Measurements from ENCODE around the gene KCNQ2. TPM values are rescaled to one million over a fixed set of nuclear protein-coding genes. Genes with fewer than 3 reads are reported as not detected.

KCNQ2 gene
- total RNA-seq, 1 donor from 2014 or later, result 11.5 TPM

GRCh38 chr20:63409834-63410435, 62.5 kb downstream of the KCNQ2 start:
- TF ChIP-seq CTCF (IDR thresholded peaks at IDR 0.05; ENCODE audit: insufficient read depth, low read depth, low read length) (no peak), EZH2 (IDR thresholded peaks at IDR 0.05; ENCODE audit: insufficient read depth, low read length) (no peak)
- DNase-seq (ENCODE audit: low read depth) (no peak), FAIRE-seq (no peak)
- no peaks in the 10 kb centered on the region for H3K79me2 ChIP-seq (ENCODE audit: insufficient read depth, low read length)
- no peak overlapping the region for H2AFZ ChIP-seq (ENCODE audit: low read depth, low read length)
- no peaks in the 10 kb centered on the region for H3K9me3 Mint-ChIP-seq (ENCODE audit: unreplicated experiment)
- H3K4me1 Mint-ChIP-seq (ENCODE audit: low read depth, unreplicated experiment), result no peaks in the 10 kb centered on the region
- no peaks in the 10 kb centered on the region for H3K27me3 ChIP-seq (ENCODE audit: insufficient read depth, low read length)
- H3K4me2 ChIP-seq (ENCODE audit: low read length), result no peak overlapping the region
- H3K36me3 ChIP-seq (ENCODE audit: insufficient read depth, low read length), result no peaks in the 10 kb centered on the region
- peaks cover 14% of the 10 kb centered on the region for H3K27me3 Mint-ChIP-seq (ENCODE audit: low read depth, unreplicated experiment)
- H3K27ac Mint-ChIP-seq (ENCODE audit: unreplicated experiment), result no peak overlapping the region
- H3K9ac ChIP-seq (ENCODE audit: low read length), result no peak overlapping the region
- no peak overlapping the region for H3K27ac ChIP-seq (ENCODE audit: low read depth, low read length)
- H3K4me1 ChIP-seq (ENCODE audit: insufficient read depth, low read length), result no peaks in the 10 kb centered on the region
- H3K36me3 Mint-ChIP-seq (ENCODE audit: low read depth, unreplicated experiment), result no peaks in the 10 kb centered on the region
- H3K4me3 Mint-ChIP-seq (ENCODE audit: unreplicated experiment), result no peak overlapping the region
- H3K4me3 ChIP-seq (ENCODE audit: insufficient read depth, low read depth, low read length), result no peak overlapping the region
- H3K9me3 ChIP-seq (ENCODE audit: insufficient read depth, low read depth, low read length), result no peaks in the 10 kb centered on the region
- no peaks in the 10 kb centered on the region for H4K20me1 ChIP-seq (ENCODE audit: insufficient read depth, low read length)

- Mint-ChIP-seq H3K36me3 (ENCODE audit: low read depth, unreplicated experiment) (no peaks in the 10 kb centered on the region), H3K27me3 (ENCODE audit: low read depth, unreplicated experiment) (peaks cover 10% of the 10 kb centered on the region), H3K9me3 (ENCODE audit: unreplicated experiment) (no peaks in the 10 kb centered on the region), H3K4me3 (ENCODE audit: unreplicated experiment) (no peak overlapping the region), H3K27ac (ENCODE audit: unreplicated experiment) (no peak overlapping the region), H3K4me1 (ENCODE audit: low read depth, unreplicated experiment) (no peaks in the 10 kb centered on the region)
- no peak for FAIRE-seq
- TF ChIP-seq EZH2 (IDR thresholded peaks at IDR 0.05; ENCODE audit: insufficient read depth, low read length), result no peak
- TF ChIP-seq CTCF (IDR thresholded peaks at IDR 0.05; ENCODE audit: insufficient read depth, low read depth, low read length), result no peak
- Histone ChIP-seq H3K36me3 (ENCODE audit: insufficient read depth, low read length) (no peaks in the 10 kb centered on the region), H3K4me3 (ENCODE audit: insufficient read depth, low read depth, low read length) (no peak overlapping the region), H3K27ac (ENCODE audit: low read depth, low read length) (no peak overlapping the region), H4K20me1 (ENCODE audit: insufficient read depth, low read length) (no peaks in the 10 kb centered on the region), H2AFZ (ENCODE audit: low read depth, low read length) (no peak overlapping the region), H3K4me2 (ENCODE audit: low read length) (no peak overlapping the region), H3K4me1 (ENCODE audit: insufficient read depth, low read length) (no peaks in the 10 kb centered on the region), H3K79me2 (ENCODE audit: insufficient read depth, low read length) (no peaks in the 10 kb centered on the region), H3K9me3 (ENCODE audit: insufficient read depth, low read depth, low read length) (no peaks in the 10 kb centered on the region), H3K9ac (ENCODE audit: low read length) (no peak overlapping the region), H3K27me3 (ENCODE audit: insufficient read depth, low read length) (no peaks in the 10 kb centered on the region)
- DNase-seq (ENCODE audit: low read depth), result no peak
Observed at GRCh38 chr20:63409066-63409833, 63.2 kb downstream of the KCNQ2 start.

GRCh38 chr20:63408684-63409046, 63.8 kb downstream of the KCNQ2 start:
- no peak overlapping the region for H3K27ac ChIP-seq (ENCODE audit: low read depth, low read length)
- no peak for TF ChIP-seq EZH2 (IDR thresholded peaks at IDR 0.05; ENCODE audit: insufficient read depth, low read length)
- no peak for TF ChIP-seq CTCF (IDR thresholded peaks at IDR 0.05; ENCODE audit: insufficient read depth, low read depth, low read length)
- DNase-seq (ENCODE audit: low read depth) (no peak), FAIRE-seq (no peak)
- H3K27me3 Mint-ChIP-seq (ENCODE audit: low read depth, unreplicated experiment), result peaks cover 13% of the 10 kb centered on the region
- no peaks in the 10 kb centered on the region for H3K9me3 ChIP-seq (ENCODE audit: insufficient read depth, low read depth, low read length)
- no peak overlapping the region for H2AFZ ChIP-seq (ENCODE audit: low read depth, low read length)
- no peak overlapping the region for H3K4me3 Mint-ChIP-seq (ENCODE audit: unreplicated experiment)
- no peak overlapping the region for H3K9ac ChIP-seq (ENCODE audit: low read length)
- H3K36me3 ChIP-seq (ENCODE audit: insufficient read depth, low read length), result no peaks in the 10 kb centered on the region
- no peak overlapping the region for H3K4me2 ChIP-seq (ENCODE audit: low read length)
- H3K4me3 ChIP-seq (ENCODE audit: insufficient read depth, low read depth, low read length), result no peak overlapping the region
- H3K4me1 Mint-ChIP-seq (ENCODE audit: low read depth, unreplicated experiment), result no peaks in the 10 kb centered on the region
- H3K79me2 ChIP-seq (ENCODE audit: insufficient read depth, low read length), result no peaks in the 10 kb centered on the region
- no peaks in the 10 kb centered on the region for H4K20me1 ChIP-seq (ENCODE audit: insufficient read depth, low read length)
- H3K9me3 Mint-ChIP-seq (ENCODE audit: unreplicated experiment), result no peaks in the 10 kb centered on the region
- H3K27ac Mint-ChIP-seq (ENCODE audit: unreplicated experiment), result no peak overlapping the region
- H3K27me3 ChIP-seq (ENCODE audit: insufficient read depth, low read length), result no peaks in the 10 kb centered on the region
- H3K4me1 ChIP-seq (ENCODE audit: insufficient read depth, low read length), result no peaks in the 10 kb centered on the region
- no peaks in the 10 kb centered on the region for H3K36me3 Mint-ChIP-seq (ENCODE audit: low read depth, unreplicated experiment)
